Effector CD8-positive, alpha-beta T cell (primary cell): ENCODE results near the gene NMNAT3.

ENCODE experiments used
- DNase-seq: peaks from one replicate; lab custom pipeline; 2025; lab: John Stamatoyannopoulos, UW

Gene NMNAT3

DNA sequence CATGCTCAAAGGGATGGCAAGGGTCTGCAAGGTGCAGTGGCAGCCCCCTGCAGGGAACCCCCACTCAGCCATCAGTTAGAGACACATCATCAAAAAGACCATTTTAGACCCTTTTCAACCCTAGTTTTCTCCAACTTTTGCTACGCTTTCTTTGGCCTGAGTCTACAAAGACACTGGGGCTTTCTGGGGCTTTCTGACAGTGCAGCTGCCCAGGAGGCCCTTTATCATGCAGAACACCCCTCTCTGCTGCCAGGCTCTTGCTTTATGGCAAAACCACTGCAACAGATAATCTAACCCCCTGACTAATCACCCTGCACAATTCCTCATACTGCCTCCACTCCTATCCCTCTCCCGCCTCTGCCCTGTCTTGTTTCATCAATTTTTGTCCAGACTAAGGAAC is 2.4 kb downstream of the NMNAT3 start:
- no peak for DNase-seq

DNA sequence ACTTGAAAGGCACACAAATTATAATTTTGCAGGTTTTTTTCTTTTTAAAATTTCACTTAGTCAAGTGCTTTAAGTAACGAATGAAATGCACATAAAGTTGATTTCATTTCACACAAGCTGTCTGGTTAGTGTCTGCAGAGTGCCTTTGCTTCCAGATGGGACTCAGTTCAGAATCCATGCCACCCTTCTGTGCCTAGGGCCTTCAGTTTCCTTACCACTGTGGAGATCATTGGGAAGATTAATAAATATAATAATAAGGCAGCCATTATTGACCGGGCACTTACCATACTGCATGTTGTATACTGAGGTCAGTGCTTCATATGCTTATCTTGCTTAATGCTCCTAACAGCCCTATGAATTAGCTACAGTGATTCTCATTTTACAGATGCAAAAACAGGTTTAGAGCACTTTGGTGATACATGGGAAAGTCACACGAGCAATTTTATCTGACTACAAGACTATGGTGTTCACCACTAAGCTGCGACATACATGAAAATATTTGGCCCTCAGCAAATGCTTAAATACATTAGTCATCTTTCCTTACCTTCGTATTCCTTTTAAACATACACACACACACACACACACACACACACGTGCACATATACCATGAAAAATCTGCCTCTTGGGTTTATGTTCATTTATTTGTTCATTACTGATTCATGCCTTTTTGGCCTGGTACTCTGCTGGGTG is 3.1 kb downstream of the NMNAT3 start:
- DNase-seq, result no peak

DNA sequence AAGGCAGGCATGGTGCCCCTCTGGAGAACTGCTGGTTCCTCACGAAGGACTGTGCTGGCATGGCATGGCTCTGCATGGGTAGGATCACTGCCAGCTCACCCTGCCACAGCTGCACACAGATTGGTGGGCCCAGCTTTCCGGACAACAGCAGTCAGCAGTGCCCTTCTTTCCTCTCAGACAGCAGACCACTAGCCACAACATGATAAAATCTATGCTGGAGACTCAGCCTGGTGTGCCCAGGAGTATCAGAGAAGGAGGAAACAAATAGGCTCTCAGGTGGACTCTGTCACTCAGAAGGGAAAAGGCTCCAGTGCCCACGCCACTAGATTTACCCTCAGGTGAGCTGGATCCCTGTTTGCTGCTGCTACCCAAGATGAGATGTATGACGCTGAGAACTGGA is 4.9 kb downstream of the NMNAT3 start:
- no peak for DNase-seq

DNA sequence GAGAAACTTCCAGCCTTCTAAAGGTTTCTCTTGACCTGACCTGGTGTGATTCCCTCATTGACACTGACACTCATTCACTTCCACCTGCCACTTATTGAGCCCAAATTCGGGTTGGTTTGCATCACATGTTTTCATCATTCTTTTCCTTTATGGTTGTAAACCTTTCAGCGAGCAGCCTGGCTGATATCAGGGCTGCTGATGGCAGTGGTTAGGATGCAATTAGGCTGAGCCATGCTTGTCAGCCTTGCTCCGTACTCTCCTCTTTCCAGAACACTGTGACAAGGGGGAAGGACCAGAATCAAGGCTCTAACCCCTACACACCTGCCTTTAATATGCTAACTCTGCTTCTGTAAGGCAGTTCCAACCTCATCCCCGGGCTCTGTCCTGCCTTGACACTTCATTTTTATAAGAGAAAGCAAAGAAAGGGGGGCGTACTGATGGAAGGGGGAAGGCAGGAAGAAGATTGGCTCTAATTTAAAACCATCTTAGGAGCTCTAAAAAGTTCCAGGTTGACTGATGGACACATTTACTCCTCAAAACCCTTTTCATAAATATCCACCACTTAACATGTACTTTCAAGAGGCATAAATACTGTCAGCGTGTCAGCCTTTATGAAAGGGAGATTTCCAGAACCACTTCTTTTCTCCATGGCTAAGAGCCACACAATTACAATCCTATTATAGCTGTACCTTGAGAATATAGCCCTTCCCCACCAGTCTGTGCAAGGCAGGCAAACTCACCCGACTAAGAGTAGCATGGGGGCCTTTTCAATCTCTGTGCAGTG is 5.7 kb downstream of the NMNAT3 start:
- no peak for DNase-seq

DNA sequence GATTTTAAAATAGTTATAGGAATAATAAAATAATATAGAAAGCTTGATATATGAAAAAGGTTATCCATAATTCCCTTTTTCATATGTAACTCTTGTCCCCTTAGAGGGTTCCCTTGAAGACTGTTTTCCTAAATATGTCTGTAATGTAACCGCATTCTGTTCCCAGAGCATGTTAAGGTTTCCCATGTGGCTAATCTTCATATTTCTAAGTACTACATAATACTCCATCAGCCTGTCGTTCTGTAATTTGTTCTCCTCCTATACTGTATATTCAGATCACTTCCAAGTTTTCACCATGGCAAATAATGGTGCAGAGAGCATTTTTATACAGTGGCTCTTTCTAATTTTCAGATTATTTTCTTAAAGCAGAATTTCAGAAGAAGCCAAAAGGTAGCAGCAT is 6.7 kb downstream of the NMNAT3 start:
- no peak for DNase-seq

DNA sequence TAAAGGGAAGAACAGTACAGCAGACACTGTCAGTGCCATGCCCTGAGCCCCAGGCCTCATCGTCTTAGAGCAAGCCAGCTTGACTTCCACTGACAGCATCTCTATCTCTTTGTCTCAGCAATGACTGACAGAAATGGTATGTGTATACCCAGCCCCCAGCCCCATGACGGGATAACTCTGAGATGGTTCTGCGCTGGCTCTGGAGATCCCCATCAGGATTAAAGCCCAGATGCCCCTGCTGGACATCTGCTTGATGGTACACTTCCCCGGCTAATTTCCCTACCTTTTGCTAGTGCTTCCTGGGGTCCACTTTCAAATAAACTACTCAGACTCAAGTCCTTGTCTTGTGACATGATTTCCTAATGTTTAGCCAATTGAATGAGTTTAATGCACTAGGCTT is 7.6 kb downstream of the NMNAT3 start:
- no peak for DNase-seq

DNA sequence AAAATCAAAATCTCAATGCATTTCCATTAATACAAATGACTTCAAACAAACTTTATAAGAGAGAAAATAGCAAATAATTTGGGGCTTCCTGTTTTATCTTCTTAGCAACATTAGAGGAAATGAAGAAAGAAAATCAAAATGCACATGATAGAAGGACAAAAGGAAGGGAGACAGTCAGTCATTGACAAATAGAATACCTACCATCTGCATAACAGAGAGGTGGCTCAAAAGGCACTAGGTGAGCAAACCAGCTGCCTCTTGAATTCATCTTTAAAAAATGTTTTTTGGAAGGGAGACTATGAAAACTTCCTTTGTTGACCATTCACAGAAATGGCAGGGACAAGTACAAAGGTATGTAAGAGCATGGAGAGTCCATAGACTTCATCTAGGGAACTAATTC is 9.4 kb downstream of the NMNAT3 start:
- no peak for DNase-seq

DNA sequence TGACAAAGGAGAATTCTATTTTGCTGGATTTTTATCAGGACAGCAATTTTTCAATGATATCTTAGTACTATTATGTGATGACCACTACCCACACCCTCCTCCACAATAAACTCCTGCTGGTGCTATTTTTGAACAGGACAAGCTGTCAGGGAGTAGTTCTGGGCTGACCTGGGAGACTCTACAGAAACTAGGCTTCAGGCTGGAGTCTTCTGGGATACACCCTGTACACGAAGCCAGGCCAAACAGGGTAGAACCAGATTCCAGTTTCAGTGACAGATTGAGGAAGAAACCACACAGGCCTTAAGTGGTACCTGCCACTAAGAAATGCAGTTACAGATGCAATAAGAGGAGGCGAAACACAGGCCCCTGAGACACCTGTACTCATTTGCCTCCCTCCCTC is 12.8 kb downstream of the NMNAT3 start:
- DNase-seq, result no peak

DNA sequence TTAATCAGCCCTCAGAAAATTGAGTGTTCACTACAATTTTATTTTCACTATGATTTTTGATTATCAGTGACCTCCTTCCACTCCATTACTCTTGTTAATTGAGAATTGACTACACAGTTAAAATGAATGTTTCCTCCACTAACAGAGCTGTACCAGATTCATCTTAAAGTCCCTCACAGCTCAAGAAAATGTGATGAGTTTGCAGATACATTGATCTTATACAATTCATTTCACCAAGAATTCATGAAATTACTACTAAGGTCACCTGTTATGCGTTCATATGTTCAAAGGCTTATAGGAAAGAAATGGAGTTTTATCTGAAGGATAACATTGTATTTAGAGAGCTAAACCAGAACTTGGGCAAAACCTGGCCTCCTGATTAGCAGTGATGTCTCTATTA is 17.5 kb downstream of the NMNAT3 start:
- DNase-seq, result no peak

DNA sequence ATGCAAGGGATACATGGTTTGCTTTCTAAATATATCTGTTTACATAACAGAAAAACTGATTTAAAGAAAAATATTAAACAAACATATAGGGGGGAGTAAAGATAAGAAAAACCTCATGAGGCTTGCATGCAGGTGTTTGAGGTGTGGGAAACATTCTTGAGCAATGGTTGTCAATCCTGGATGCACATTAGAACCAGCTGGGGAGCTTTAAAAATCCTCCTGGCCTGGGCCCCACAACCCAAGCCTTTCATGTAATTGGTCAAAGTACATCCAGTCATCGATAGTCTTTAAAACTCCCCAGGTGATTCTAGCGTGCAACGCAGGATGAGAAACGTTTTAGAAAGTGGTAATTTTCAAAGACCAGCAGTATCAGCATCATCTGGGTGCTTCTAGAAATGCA is 18.3 kb downstream of the NMNAT3 start:
- no peak for DNase-seq

DNA sequence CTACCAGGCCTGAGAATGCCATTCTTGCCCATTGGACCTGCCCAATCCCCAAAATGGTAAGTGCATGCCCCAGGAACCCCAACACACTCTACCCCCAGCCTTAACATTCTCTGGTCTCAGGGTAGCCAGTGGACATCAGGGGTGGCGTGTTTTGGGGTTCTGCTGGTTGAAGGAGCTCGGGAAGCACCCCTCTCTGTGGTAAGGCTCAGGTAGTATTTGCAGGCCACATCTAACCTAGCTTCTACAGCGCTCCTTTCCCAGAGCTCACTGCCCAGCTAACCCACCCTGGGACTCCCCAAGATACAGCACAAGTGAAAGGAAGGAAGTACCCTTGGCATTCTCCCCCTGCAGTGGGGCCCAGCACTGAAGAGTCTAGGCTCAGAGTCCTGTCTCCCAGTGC is 19.8 kb downstream of the NMNAT3 start:
- DNase-seq, result no peak

DNA sequence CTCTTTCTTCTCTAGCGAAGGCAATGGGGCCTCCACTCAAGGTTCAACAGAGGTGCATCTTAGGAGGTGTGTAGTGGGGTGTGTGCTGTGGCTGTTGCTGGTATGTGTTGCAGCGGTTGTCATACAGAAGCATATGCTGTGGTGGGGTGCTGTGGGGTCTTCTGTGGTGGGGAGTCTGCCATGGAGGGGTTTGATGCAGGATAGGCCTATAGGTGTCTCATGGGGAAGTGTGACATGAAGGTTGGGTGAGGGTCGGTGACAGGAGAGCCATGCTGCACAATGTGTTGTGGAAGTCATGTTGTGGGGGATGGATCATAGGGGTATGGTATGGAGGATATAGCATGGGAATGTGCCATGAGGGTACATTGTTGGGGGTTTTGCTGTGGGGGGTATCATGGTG is 20.3 kb downstream of the NMNAT3 start:
- no peak for DNase-seq

DNA sequence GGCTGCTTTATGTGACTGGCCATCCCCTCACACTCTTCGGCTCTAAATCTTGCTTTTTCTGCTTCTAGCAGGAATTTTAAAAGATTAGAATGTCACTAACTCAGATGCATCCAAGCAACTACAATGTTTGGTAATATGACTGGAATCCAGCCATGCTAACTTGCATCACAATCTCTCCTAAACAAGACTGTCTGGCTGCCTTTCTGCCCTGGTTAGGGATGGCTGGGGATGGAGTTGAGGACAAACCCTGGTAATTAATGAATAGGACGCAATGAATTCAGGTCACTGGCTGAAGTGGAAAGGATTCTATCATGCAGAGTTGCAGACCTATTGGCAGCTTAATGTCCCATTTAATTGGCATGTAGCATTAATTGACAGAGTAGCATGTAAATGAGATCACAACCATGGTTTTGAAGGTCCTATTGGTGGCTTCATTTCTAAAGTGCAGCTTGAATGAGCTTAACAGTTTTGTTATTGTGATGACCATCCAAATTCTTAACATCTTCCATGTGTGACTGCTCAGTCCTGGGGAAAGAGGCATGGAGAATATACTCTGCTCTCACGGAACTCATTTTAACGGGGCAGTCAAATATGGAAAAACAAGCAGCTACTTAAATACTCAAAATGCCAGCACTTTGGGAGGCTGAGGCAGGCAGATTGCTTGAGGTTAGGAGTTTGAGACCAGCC is 21.7 kb downstream of the NMNAT3 start:
- DNase-seq, result no peak

DNA sequence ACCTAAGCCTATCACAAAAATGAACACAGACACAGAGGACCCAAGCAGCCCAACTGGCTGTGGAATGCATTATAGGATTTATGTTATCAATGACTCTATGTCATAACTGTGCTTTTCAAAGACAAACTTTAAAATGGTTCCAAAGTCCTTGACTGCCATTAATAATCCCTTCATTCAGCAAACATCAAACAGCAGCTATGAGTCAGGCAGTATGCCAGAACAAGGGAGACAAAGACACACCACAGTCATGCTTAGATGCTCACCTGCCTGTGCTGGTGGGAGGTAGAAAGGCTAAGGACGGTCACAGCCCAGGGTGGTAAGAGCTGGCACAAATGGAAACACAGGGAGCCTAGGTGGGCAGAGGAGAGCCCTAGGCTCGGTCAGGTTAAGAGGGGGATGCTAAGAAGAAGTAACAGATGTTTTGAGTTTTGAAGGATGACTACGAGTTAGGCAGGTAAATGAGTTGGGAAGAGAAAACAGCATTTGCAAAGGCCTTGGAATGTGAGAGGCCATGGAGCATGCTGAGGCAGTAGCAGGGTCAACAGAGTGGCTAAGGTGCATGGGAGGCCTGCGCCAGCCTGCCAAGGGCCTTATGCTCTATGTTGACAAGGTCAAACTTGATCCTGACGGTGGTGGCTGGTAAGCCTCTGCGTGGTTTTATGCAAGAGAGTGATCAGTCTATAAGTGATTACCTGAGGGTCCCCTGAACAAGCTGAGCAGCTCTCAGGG is 23.0 kb downstream of the NMNAT3 start:
- no peak for DNase-seq

DNA sequence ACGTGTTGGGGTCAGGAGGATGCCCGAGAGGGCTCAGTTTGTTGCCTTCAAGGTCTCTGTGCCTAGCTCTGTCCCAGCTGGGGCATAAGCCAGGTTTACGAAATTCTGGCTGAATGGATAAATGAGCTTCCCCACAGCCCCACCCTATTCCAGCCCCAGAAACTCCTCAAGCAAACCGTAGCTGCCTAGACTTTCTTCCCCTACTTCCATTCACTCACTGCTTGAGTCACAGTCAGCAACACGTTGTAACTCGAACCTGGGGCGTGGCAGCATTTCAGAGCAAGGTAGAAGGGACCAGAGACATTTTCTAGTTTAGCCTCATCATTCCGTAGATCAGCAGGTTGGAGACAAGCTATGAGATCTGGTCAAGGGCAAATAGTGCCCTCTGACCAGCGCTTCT is 24.2 kb downstream of the NMNAT3 start:
- no peak for DNase-seq

DNA sequence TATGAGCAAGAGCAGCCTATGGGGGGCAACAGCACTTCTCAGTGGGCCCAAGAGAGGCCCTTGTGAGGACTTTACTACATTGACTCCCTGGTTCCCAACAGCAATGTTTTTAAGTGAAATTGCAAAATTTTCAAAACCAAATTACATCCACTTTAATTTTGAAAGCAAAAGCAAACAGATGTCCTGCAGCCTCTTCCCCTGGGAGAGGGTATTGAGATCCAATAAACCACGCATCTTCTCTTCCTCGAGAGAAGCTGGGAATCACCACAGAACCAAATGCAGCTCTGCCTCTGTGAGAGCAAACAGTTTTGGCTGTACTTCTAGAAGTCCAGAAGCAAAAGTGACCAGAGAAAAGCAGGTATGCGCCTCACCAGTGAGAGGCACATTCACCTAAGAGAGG is 25.2 kb downstream of the NMNAT3 start:
- DNase-seq, result no peak

DNA sequence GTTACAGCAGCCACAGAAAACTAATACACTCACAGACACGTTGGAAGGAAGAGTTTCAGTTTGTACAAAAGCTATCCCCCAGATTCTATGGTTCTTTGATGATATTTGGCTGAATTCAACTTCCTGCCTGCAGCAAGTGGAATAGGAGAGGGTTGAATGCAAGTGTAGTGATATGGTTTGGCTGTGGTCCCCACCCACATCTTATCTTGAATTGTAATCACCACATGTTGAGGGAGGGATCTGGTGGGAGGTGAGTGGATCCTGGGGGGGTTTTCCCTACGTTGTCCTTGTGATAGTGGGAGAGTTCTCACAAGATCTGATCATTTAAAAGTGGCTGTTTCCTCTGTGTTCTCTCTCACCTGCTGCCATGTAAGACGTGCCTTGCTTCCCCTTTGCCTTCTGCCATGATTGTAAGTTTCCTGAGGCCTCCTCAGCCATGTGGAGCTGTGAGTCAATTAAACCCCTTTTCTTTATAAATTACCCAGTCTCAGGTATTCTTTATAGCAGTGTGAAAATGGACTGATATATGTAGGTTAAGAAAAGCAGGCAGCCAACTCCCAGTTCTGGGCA is 29.8 kb downstream of the NMNAT3 start:
- DNase-seq, result no peak

DNA sequence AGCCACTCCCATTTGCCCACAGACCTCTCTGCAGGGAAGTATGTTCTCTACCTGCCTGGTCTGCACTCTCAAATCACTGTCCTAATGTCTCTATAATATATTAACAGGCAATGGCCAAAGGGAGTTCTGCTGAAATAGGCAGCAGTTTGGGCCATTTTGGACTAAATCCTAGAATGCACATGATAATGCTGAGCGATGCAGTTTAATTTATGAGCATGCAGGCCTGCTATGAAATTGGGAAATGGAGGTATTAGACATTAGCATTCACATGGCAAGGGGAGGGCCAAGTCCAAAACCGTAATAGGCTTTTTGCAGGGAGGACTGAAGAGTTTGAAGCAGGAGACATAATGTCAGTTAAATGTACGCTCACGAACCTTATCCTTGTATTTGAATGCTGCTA is 31.3 kb downstream of the NMNAT3 start:
- DNase-seq, result no peak

DNA sequence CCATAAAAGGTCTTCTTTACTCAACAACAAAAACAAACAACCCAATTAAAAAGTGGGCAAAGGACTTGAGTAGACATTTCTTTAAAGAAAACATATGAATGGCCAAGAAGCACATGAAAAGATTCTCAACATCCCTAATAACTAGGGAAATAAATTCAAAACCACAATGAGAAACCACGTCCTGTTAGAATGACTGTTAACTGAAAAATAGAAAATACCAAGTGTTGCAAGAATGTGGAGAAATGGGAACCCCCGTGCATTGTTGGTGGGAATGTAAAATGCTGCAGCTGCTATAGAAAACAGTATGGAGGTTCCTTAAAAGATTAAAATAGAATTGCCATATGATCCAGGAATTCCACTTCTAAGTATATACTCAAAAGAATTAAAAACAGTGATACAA is 34.8 kb downstream of the NMNAT3 start:
- no peak for DNase-seq

DNA sequence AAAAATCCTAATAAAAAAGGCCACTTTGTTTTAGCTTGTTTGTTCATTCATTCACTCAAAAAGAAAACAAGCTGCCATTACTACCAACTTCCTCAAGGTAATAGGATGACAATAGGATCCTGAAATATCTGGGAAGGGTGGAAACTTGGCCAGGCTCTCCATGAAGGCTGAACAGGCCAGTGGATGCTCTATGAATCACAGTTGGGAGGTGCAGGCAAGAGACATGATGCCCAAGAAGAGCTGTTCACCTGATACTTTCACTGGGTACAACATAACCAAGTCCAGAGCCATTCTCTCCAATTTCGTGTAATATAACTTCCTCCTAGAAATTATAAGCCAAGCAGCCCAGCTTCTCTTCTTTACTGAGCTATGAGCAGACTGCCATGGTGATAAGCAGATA is 37.3 kb downstream of the NMNAT3 start:
- no peak for DNase-seq

DNA sequence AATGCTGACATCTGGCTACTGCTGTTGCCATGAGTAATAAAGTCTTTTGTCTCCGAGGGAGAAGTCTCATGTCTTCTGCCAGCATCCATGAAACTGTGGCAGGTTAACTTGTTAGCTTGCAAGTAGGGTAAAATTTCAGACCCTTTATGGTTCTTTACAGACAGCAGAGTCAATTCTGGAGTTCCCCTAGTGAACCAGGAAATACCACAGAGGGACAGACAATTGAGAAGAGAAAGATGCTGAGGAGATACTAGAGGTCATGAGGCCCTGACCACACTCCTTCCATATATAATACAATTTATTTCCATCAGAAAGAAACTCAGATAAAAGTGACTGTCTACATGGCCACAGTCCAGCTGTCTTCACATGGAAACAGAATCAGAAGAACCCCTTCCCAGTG is 38.1 kb downstream of the NMNAT3 start:
- no peak for DNase-seq

DNA sequence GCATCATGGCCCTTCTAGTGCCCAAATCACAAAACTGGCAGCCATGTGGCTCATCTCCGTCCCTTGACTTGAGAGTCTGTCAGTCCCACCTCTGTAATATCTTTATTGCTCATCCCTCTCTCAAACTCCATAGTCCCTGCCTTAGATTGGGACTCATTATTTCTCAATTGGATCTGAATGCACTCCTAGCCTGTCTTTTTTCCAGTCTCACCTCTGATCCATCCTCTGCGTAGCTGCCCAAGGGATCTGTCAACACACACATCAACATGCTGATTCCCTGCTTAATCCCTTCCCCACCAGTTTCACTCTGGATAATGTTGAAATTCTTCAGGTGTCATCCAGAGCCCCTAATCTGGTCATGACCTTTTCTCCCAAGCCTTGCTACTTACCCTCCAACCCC is 39.3 kb downstream of the NMNAT3 start:
- DNase-seq, result no peak
